H1 (cell line): ENCODE results near the gene RMRP. TPM values are rescaled to one million over a fixed set of nuclear protein-coding genes. Genes with fewer than 3 reads are reported as not detected.

ENCODE experiments used
- RFX5 ChIP-seq: IDR thresholded peaks from 2 replicates; pipeline ENCODE4 v1.6.1; 2011; ENCODE audit warnings: low read depth, low read length, improper control_type of control experiment, borderline replicate concordance
- polyA plus RNA-seq, 7 experiments: library from polyadenylated mRNA; depleted of rRNA in 3 of 7; stranded (reverse) in 5 of 7; unstranded in 2 of 7; fragments of >200 nt in 5 of 7; fragments of 200-250 nt in 2 of 7; gene quantifications; 1 replicate in 5 of 7; 2 replicates in 1 of 7; 4 replicates in 1 of 7; pipeline versions ENCODE4 v1.2.1 to v1.2.3, GENCODE V29; 2011 to 2013; ENCODE audit warnings: missing spikeins in 2 of 7, mixed read lengths in 2 of 7
- total RNA-seq: library from RNA; stranded (reverse); fragmentation: NEBNext Ultra II Directional; extraction: Animal tissue kit (Norgen Biotek cat#: 25700); gene quantifications from 2 replicates; pipeline ENCODE4 v1.2.1, GENCODE V29; 2021

Gene RMRP
- total and polyA plus RNA-seq, 2 of the 8 experiments (the other 6 are each of a cell fraction or from before 2014, with no cell fraction given) = 169 to 14,987 TPM

GRCh38 chr9:35656348-35656747, 1.5 kb downstream of the RMRP start (continued):
- no peak for TF ChIP-seq RFX5
